Breast epithelium (tissue), 3 donors: ENCODE results near the gene MYOM3.

Experiments
- CTCF ChIP-seq, 3 donors: fragments of 450-650 bp; IDR thresholded peaks; one replicate each; pipeline ENCODE4 v1.5.1; 2016 to 2017; ENCODE audit warnings: antibody characterized with exemption in 3 of 3, mild to moderate bottlenecking in 3 of 3, moderate library complexity in 3 of 3
- POLR2A ChIP-seq: fragments of 450-650 bp; IDR thresholded peaks from one replicate; pipeline ENCODE4 v1.6.1; 2016; ENCODE audit warnings: antibody characterized with exemption, mild to moderate bottlenecking, moderate library complexity
- POLR2AphosphoS5 ChIP-seq, 3 donors: sonication (generic); formaldehyde crosslinking; IDR thresholded peaks; one replicate each; pipeline ENCODE4 v1.6.1; 2017; ENCODE audit warnings: antibody characterized with exemption in 3 of 3

- no peak for TF ChIP-seq POLR2A
- TF ChIP-seq CTCF (IDR thresholded peaks at IDR 0.05), result no peak
- TF ChIP-seq POLR2AphosphoS5 (IDR thresholded peaks at IDR 0.05), result no peak
Observed at GRCh38 chr1:24015221-24016210, 96.4 kb downstream of the MYOM3 start.
